DMS114 treated with DMSO at 0.1 percent for 48 hours (cell line): ENCODE results near the gene SERPINI2.
A peak's percentile ranks its signal among the peaks of the same experiment; 100 is the strongest.
"Not testable (repeated sequence)": the region's sequence is repeated elsewhere in the genome, so short reads cannot be mapped to it uniquely, and the experiment has no call there.

Experiments used
- DNase-seq: peaks from one replicate; lab custom pipeline; 2025; ENCODE audit not compliant: unreplicated experiment; lab: John Stamatoyannopoulos, UW

Gene SERPINI2

GRCh38 chr3:167450675-167451074 is 23.2 kb downstream of the SERPINI2 start:
- DNase-seq, result no peak

- DNase-seq, result no peak
Observed at GRCh38 chr3:167450195-167450594, 23.6 kb downstream of the SERPINI2 start.

- no peak for DNase-seq
Observed at GRCh38 chr3:167445491-167445890, 28.4 kb downstream of the SERPINI2 start.

GRCh38 chr3:167441256-167441655 is 32.6 kb downstream of the SERPINI2 start:
- DNase-seq, result no peak

GRCh38 chr3:167437428-167438139 is 36.3 kb downstream of the SERPINI2 start:
- no peak for DNase-seq

- not testable (repeated sequence) for DNase-seq
Observed at GRCh38 chr3:167426962-167427361, 46.9 kb downstream of the SERPINI2 start.

- not testable (repeated sequence) for DNase-seq
Observed at GRCh38 chr3:167422396-167422795, 51.4 kb downstream of the SERPINI2 start.

GRCh38 chr3:167409611-167410010 is 64.2 kb downstream of the SERPINI2 start:
- no peak for DNase-seq

GRCh38 chr3:167406876-167407492 is 66.9 kb downstream of the SERPINI2 start:
- peak; percentile 10 for DNase-seq

GRCh38 chr3:167397826-167398225 is 76.0 kb downstream of the SERPINI2 start:
- no peak for DNase-seq

GRCh38 chr3:167396075-167396474 is 77.8 kb downstream of the SERPINI2 start:
- no peak for DNase-seq

GRCh38 chr3:167394003-167394402 is 79.8 kb downstream of the SERPINI2 start:
- no peak for DNase-seq
